Measurements from ENCODE around the gene PPP2R3C. TPM values are rescaled to one million over a fixed set of nuclear protein-coding genes. Genes with fewer than 3 reads are reported as not detected.

PPP2R3C gene
- total and polyA plus RNA-seq, 2 of the 13 experiments (the other 11 are each of a cell fraction or from before 2014, with no cell fraction given) = 63.4 to 102 TPM

- TF ChIP-seq, protein P1, sequence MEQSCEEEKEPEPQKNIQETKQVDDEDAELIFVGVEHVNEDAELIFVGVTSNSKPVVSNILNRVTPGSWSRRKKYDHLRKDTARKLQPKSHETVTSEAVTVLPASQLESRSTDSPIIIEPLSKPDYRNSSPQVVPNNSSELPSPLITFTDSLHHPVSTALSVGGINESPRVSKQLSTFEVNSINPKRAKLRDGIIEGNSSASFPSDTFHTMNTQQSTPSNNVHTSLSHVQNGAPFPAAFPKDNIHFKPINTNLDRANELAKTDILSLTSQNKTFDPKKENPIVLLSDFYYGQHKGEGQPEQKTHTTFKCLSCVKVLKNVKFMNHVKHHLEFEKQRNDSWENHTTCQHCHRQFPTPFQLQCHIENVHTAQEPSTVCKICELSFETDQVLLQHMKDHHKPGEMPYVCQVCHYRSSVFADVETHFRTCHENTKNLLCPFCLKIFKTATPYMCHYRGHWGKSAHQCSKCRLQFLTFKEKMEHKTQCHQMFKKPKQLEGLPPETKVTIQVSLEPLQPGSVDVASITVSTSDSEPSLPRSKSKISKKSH (CRISPR knock-in tag; IDR thresholded peaks at IDR 0.05; ENCODE audit: borderline replicate concordance) = peak; percentile 50; the same call in 1 of the 2 replicates
- TF ChIP-seq ZNF777 (CRISPR knock-in tag; IDR thresholded peaks at IDR 0.05) (no peak), SMAD3 (CRISPR knock-in tag; IDR thresholded peaks at IDR 0.05) (no peak), ZSCAN31 (CRISPR knock-in tag; IDR thresholded peaks at IDR 0.05; ENCODE audit: low read depth) (no peak), CREM (IDR thresholded peaks at IDR 0.05) (no peak), CREM (CRISPR knock-in tag; IDR thresholded peaks at IDR 0.05) (no peak), KLF13 (CRISPR knock-in tag; IDR thresholded peaks at IDR 0.05) (no peak), FOSL1 (CRISPR knock-in tag; IDR thresholded peaks at IDR 0.05; ENCODE audit: borderline replicate concordance) (no peak), GABPA (IDR thresholded peaks at IDR 0.05; ENCODE audit: low read depth, low read length) (no peak), GABPA (CRISPR knock-in tag; IDR thresholded peaks at IDR 0.05; ENCODE audit: low read depth) (no peak), ZNF343 (CRISPR knock-in tag; IDR thresholded peaks at IDR 0.05) (no peak), CBX5 (CRISPR knock-in tag; IDR thresholded peaks at IDR 0.05; ENCODE audit: borderline replicate concordance) (no peak), SKI (IDR thresholded peaks at IDR 0.05; ENCODE audit: partially characterized antibody) (no peak), ZNF18 (CRISPR knock-in tag; IDR thresholded peaks at IDR 0.05; ENCODE audit: insufficient replicate concordance) (no peak), RCOR2 (CRISPR knock-in tag; IDR thresholded peaks at IDR 0.05) (no peak; the same call in 1 of the 2 replicates), MZF1 (CRISPR knock-in tag; IDR thresholded peaks at IDR 0.05; ENCODE audit: borderline replicate concordance) (no peak), TEF (CRISPR knock-in tag; IDR thresholded peaks at IDR 0.05) (no peak)
- TF ChIP-seq, protein P2, sequence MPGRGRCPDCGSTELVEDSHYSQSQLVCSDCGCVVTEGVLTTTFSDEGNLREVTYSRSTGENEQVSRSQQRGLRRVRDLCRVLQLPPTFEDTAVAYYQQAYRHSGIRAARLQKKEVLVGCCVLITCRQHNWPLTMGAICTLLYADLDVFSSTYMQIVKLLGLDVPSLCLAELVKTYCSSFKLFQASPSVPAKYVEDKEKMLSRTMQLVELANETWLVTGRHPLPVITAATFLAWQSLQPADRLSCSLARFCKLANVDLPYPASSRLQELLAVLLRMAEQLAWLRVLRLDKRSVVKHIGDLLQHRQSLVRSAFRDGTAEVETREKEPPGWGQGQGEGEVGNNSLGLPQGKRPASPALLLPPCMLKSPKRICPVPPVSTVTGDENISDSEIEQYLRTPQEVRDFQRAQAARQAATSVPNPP (CRISPR knock-in tag; IDR thresholded peaks at IDR 0.05) = no peak
- TF ChIP-seq, protein P3, sequence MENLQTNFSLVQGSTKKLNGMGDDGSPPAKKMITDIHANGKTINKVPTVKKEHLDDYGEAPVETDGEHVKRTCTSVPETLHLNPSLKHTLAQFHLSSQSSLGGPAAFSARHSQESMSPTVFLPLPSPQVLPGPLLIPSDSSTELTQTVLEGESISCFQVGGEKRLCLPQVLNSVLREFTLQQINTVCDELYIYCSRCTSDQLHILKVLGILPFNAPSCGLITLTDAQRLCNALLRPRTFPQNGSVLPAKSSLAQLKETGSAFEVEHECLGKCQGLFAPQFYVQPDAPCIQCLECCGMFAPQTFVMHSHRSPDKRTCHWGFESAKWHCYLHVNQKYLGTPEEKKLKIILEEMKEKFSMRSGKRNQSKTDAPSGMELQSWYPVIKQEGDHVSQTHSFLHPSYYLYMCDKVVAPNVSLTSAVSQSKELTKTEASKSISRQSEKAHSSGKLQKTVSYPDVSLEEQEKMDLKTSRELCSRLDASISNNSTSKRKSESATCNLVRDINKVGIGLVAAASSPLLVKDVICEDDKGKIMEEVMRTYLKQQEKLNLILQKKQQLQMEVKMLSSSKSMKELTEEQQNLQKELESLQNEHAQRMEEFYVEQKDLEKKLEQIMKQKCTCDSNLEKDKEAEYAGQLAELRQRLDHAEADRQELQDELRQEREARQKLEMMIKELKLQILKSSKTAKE (CRISPR knock-in tag; IDR thresholded peaks at IDR 0.05; ENCODE audit: borderline replicate concordance) = no peak
Observed at GRCh38 chr14:35121026-35121886, 534 bp downstream of the PPP2R3C start (continued).
